ENCODE results near the gene MLLT10.

DNA sequence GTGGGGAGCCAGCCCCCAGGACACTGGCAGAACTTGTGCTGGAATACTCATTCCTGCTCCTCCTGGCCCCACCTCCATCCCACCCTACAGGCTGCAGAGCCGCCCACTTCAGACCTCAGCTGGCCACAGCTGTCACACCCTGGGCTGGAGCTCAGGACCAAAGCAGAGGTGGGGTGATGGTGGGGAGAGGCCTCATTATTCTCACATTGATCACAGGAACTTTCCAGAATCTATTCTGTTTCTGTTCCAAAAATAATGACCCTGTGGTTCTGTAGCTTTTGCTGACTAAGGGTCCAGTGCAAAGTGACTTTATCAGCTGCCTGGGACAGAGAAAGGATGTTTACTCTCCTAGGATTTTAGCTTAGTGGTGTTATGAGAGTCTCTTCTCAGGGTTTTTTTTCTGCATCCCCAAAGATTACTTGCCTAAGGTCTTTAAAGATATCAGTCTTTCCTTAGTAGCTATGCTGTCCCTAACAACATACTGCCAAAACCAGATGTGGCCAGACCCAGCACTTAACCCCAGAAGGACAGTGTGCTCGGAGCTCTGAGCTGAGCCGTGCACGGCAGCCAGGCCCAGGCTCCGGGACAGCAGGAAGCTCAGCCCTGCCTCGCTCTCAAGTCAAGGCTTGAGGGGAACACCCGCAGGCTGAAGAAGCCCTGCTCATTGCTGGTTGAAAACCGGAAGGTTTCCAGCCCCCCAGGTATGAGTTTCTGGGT lies 223.3 kb downstream of the MLLT10 start:
- no peak for TF ChIP-seq PREB (CRISPR knock-in tag; IDR thresholded peaks at IDR 0.05; ENCODE audit: borderline replicate concordance)
- no peak for TF ChIP-seq IRF2 (CRISPR knock-in tag; IDR thresholded peaks at IDR 0.05; ENCODE audit: borderline replicate concordance, low read depth)
- no peak for TF ChIP-seq RORB (CRISPR knock-in tag; IDR thresholded peaks at IDR 0.05)
- TF ChIP-seq, protein P1, sequence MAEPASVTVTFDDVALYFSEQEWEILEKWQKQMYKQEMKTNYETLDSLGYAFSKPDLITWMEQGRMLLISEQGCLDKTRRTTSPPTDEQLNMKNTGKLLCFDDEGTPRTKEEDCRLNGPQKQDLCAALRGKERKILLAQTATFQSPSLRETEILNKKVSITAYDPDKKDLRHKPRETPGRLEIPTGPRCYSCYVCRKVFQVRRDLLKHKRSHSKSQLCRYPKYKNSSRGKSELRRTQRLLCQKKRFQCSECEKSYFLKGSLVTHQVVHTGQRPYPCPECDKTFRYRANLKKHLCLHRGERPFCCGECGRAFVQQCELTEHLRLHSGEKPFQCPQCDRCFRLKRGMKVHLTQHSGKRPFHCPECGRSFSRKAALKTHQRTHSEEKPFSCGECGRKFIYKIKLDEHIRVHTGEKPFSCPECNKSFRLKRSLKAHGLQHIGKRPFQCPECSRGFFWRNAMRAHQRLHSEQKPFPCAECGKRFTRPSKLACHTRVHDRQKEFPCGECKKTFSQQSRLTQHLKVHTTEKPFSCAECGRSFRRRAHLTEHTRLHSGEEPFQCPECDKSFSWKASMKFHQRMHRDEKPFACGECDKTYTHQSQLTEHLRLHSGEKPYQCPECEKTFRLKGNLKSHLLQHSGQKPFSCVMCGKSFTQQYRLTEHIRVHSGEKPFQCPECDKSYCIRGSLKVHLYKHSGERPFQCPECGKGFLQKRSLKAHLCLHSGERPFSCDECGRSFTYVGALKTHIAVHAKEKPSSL (CRISPR knock-in tag; conservative IDR thresholded peaks at IDR 0.05), result no peak
- no peak for TF ChIP-seq CTCF (IDR thresholded peaks at IDR 0.05)
- no peak for TF ChIP-seq STAT6 (CRISPR knock-in tag; conservative IDR thresholded peaks at IDR 0.05; ENCODE audit: low read depth)

Measured in WTC11 (cell line).